ENCODE data around the gene ADAP1.

ADAP1 gene

DNA sequence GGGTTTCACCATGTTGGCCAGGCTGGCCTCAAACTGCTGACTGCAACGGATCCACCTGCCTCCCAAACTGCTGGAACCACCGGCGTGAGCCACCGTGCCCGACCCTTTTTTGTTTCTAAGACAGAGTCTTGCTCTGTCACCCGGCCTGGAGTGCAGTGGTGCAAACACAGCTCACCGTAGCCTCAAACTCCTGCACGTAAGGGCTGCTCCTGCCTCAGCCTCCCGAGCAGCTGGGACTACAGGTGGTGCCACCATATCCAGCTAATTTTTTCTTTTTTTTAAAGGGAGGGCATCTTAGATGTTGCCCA lies 36.4 kb downstream of the ADAP1 start:
- no peak overlapping the region for H3K27ac ChIP-seq
- no peaks in the 10 kb centered on the region for H3K9me3 ChIP-seq

DNA sequence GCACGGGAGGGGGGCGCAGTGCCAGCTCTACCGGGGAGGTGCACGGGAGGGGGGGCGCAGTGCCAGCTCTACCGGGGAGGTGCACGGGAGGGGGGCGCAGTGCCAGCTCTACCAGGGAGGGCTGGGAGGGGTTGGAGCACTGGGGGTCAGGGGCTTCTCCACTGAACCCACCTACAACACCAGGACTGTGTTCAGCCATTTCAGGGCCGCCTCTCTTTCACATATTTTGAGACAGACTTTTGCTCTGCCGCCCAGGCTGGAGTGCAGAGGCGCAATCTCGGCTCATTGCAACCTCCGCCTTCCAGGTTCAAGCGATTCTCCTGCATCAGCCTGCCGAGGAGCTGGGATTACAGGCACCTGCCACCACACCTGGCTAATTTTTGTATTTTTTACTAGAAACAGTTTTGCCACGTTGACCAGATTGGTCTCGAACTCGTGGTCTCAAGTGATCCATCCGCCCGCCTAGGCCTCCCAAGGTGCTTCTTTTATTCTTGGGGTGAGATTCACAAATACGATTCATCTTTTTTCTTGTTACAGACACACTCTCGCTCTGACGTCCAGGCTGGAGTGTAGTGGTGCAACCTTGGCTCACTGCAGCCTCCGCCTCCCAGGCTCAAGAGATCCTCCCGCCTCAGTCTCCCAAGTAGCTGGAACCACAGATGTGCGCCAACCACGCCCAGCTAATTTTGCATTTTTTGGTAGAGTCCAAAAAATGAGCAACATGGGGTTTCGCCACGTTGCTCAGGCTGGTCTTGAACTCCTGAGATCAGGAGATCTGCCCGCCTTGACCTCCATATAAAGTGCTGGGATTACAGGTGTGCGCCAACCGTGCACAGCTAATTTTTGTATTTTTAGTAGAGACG lies 37.0 kb downstream of the ADAP1 start:
- peaks cover 41% of the 10 kb centered on the region for H3K36me3 ChIP-seq
- H3K27ac ChIP-seq: no peak overlapping the region
- no peaks in the 10 kb centered on the region for H3K9me3 ChIP-seq
- peaks cover 6 to 10% of the 10 kb centered on the region in 2 experiments for H3K4me1 ChIP-seq (ENCODE audit: control insufficient read depth in 1 of 2, insufficient read depth in 1 of 2, low read depth in 1 of 2, low read length in 1 of 2)
- no peak overlapping the region for H3K4me3 ChIP-seq (ENCODE audit: low read depth in 1 of 2, low read length in 1 of 2)
- H3K27me3 ChIP-seq: peaks cover 11% of the 10 kb centered on the region
- TF ChIP-seq, protein P1, sequence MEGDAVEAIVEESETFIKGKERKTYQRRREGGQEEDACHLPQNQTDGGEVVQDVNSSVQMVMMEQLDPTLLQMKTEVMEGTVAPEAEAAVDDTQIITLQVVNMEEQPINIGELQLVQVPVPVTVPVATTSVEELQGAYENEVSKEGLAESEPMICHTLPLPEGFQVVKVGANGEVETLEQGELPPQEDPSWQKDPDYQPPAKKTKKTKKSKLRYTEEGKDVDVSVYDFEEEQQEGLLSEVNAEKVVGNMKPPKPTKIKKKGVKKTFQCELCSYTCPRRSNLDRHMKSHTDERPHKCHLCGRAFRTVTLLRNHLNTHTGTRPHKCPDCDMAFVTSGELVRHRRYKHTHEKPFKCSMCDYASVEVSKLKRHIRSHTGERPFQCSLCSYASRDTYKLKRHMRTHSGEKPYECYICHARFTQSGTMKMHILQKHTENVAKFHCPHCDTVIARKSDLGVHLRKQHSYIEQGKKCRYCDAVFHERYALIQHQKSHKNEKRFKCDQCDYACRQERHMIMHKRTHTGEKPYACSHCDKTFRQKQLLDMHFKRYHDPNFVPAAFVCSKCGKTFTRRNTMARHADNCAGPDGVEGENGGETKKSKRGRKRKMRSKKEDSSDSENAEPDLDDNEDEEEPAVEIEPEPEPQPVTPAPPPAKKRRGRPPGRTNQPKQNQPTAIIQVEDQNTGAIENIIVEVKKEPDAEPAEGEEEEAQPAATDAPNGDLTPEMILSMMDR (IDR thresholded peaks at IDR 0.05): no peak

More for the DNA sequence above, 36.4 kb downstream of the ADAP1 start:
- Histone ChIP-seq H3K27me3 (peaks cover 12% of the 10 kb centered on the region), H3K4me3 (ENCODE audit: low read depth in 1 of 2, low read length in 1 of 2) (no peak overlapping the region), H3K36me3 (peaks cover 41% of the 10 kb centered on the region), H3K4me1 (ENCODE audit: control insufficient read depth in 1 of 2, insufficient read depth in 1 of 2, low read depth in 1 of 2, low read length in 1 of 2) (peaks cover 11 to 16% of the 10 kb centered on the region in 2 experiments)
- TF ChIP-seq, protein P1 (IDR thresholded peaks at IDR 0.05): no peak

DNA sequence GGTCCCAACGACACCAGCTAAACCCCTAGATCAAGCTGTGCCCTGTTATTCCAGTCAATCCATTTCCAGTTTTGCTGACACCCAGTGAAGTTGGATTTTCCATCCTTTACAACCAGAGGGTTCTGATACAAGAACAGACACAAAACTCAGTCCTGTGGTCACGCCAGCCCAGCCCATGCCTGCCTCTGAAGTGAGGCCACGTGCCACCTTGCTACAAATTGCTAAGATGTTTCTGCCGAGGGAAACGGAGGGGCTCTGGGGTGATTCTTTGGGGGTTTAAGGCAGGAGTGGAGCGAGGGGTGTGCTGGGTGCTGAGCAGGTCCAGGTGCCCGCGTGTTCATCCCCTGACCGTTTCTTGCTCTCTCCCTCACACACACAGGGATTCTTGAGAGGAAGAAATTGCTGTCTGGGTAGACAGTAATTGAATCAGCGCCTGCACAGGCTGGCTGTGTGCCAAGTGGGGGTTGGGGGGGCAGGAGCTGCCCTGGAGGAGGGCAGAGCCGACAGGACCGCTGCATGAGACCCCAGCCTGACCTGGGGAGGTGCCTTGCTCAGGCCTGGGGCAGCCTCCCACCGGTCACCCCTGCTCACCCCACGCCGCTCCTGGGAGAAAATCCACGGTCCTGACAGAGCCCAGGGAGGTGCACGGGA lies 38.1 kb downstream of the ADAP1 start:
- Histone ChIP-seq H3K27me3 (peaks cover under 1% of the 10 kb centered on the region), H3K4me3 (ENCODE audit: low read depth in 1 of 2, low read length in 1 of 2) (no peak overlapping the region), H3K9me3 (no peaks in the 10 kb centered on the region), H3K4me1 (ENCODE audit: control insufficient read depth in 1 of 2, insufficient read depth in 1 of 2, low read depth in 1 of 2, low read length in 1 of 2) (no peaks in the 10 kb centered on the region), H3K36me3 (peaks cover 41% of the 10 kb centered on the region), H3K27ac (no peak overlapping the region)
- TF ChIP-seq, protein P1 (IDR thresholded peaks at IDR 0.05): no peak

DNA sequence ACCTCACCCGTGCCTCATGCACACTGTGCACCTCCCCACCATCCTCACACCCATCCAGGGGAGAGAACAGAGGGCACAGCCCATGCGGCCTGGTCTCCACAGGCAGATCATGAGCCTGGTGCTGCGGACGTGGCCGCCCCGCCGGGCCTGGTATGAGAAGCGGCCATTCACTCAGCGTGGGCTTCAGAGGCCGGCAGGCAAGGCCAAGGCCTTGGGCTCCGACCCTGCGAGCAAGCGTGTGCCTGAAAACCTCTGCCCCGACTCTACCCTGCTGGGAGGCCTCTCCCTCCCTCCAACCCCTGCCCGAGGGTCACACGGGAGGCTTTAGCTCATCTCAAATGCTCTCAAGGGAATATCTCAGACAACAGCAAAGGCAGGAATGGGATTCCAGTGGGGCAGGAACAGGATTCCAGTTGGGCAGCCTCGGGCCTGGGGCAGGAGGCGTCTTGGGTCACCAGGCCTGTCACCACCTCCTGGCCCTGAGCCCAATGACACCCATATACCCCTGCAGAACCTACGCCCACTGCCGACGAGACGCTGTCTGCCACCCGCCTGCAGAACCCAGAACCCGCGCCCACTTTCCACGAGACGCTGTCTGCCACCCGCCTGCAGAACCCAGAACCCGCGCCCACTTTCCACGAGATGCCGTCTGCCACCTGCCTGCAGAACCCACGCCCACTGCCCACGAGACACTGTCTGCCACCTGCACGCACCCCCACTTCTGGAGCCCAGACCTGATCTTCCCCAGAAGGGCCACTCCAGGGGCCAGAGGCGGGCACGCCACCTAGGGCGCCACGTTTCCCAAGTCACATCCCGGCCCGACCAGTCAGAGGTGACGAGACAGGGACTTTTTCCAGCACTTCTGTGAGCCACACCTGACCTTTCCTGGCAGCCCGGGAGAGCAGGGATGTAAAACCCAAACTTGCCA lies 38.9 kb downstream of the ADAP1 start:
- peaks cover 6% of the 10 kb centered on the region in 2 experiments for H3K4me1 ChIP-seq (ENCODE audit: control insufficient read depth in 1 of 2, insufficient read depth in 1 of 2, low read depth in 1 of 2, low read length in 1 of 2)

More for the DNA sequence above, 38.9 kb downstream of the ADAP1 start:
- H3K9me3 ChIP-seq: no peaks in the 10 kb centered on the region
- no peaks in the 10 kb centered on the region for H3K27me3 ChIP-seq
- no peak overlapping the region for H3K27ac ChIP-seq
- no peak overlapping the region for H3K4me3 ChIP-seq (ENCODE audit: low read depth in 1 of 2, low read length in 1 of 2)
- H3K36me3 ChIP-seq: peaks cover 41% of the 10 kb centered on the region
- TF ChIP-seq, protein P1 (IDR thresholded peaks at IDR 0.05): no peak
